OCI-LY7 (cell line): Measurements from ENCODE around the gene NSG1. TPM values are rescaled to one million over a fixed set of nuclear protein-coding genes. Genes with fewer than 3 reads are reported as not detected.

Experiments used
- BruUV-seq: library from RNA; stranded (reverse); fragments of 400-500 nt; replicated peaks from 2 replicates; lab custom pipeline; 2021; lab: Mats Ljungman, UMichigan
- CTCF ChIA-PET: fragments of 300-600 bp; sonication (Branson Sonifier 250); formaldehyde crosslinking; loops from one replicate; lab custom pipeline; 2022; ENCODE audit warnings: antibody characterized with exemption; ENCODE audit not compliant: unreplicated experiment; lab: Charles Lee
- POLR2A ChIA-PET: fragments of 300-600 bp; sonication (Branson Sonifier 250); formaldehyde crosslinking; loops from one replicate; lab custom pipeline; 2022; ENCODE audit warnings: antibody characterized with exemption; lab: Charles Lee
- DNase-seq: peaks from one replicate; pipeline ENCODE4 v3.0.0-alpha.2; 2015; ENCODE audit warnings: low spot score
- H2AFZ ChIP-seq: fragments of 200-600 bp; sonication (generic), shearing (Covaris generic); 2 replicates; pipeline ENCODE4 v1.6.1; 2014; ENCODE audit warnings: mild to moderate bottlenecking, antibody characterized with exemption, low read length, moderate library complexity
- H3K27ac ChIP-seq: fragments of 200-600 bp; sonication (generic); 2 replicates; pipeline ENCODE4 v1.5.1; 2014; ENCODE audit warnings: mixed run types, low read depth, mild to moderate bottlenecking, moderate library complexity, low read length, inconsistent platforms; ENCODE audit not compliant: poor library complexity, severe bottlenecking
- H3K36me3 ChIP-seq: fragments of 200-600 bp; sonication (generic); 2 replicates; pipeline ENCODE4 v1.6.1; 2014; ENCODE audit warnings: mild to moderate bottlenecking, antibody characterized with exemption, low read length, moderate library complexity, mixed read lengths; ENCODE audit not compliant: insufficient read depth
- H3K4me1 ChIP-seq: fragments of 200-600 bp; sonication (generic); 2 replicates; pipeline ENCODE4 v1.5.1; 2014; ENCODE audit warnings: mild to moderate bottlenecking, low read length; ENCODE audit not compliant: insufficient read depth, poor library complexity, severe bottlenecking
- H3K4me2 ChIP-seq: fragments of 200-600 bp; sonication (generic); 2 replicates; pipeline ENCODE4 v1.6.1; 2014; ENCODE audit warnings: mild to moderate bottlenecking, low read length
- H3K4me3 ChIP-seq: fragments of 200-600 bp; sonication (generic); 2 replicates; pipeline ENCODE4 v1.5.1; 2014; ENCODE audit warnings: mild to moderate bottlenecking, low read depth, low read length; ENCODE audit not compliant: poor library complexity, severe bottlenecking
- H3K79me2 ChIP-seq: fragments of 200-600 bp; sonication (generic); 2 replicates; pipeline ENCODE4 v1.6.1; 2016; ENCODE audit warnings: low read depth, mild to moderate bottlenecking, low read length, moderate library complexity, mixed read lengths; ENCODE audit not compliant: insufficient read depth
- H3K9me2 ChIP-seq: fragments of 200-600 bp; sonication (generic); 2 replicates; pipeline ENCODE4 v1.6.1; 2016; ENCODE audit warnings: mild to moderate bottlenecking, low read length, mixed read lengths; ENCODE audit not compliant: insufficient read depth
- H3K9me3 ChIP-seq: fragments of 200-600 bp; sonication (generic); 2 replicates; pipeline ENCODE4 v1.6.1; 2014; ENCODE audit warnings: mild to moderate bottlenecking, mixed run types, low read length, mixed read lengths
- H4K20me1 ChIP-seq: fragments of 200-600 bp; sonication (generic); 2 replicates; pipeline ENCODE4 v1.6.1; 2014; ENCODE audit warnings: mild to moderate bottlenecking, antibody characterized with exemption, low read length, moderate library complexity, mixed read lengths; ENCODE audit not compliant: insufficient read depth
- CTCF ChIP-seq: fragments of 200-600 bp; sonication (generic); conservative IDR thresholded peaks from 2 replicates; pipeline ENCODE4 v1.5.1; 2014; ENCODE audit warnings: mild to moderate bottlenecking, antibody characterized with exemption, low read length, moderate library complexity, mixed read lengths
- EZH2phosphoT487 ChIP-seq: fragments of 200-600 bp; sonication (generic); IDR thresholded peaks from 2 replicates; pipeline ENCODE4 v1.6.1; 2018; ENCODE audit warnings: low read depth, borderline replicate concordance, mild to moderate bottlenecking, mixed run types, antibody characterized with exemption, low read length, moderate library complexity, mixed read lengths
- intact Hi-C: fragments of 100-400 bp; cut with micrococcal nuclease; formaldehyde crosslinking; loops from one replicate; pipeline ENCODE4 v1.10.0; 2022; ENCODE audit not compliant: unreplicated experiment
- total RNA-seq, 2 experiments: library from RNA; depleted of rRNA in 1 of 2; stranded (reverse); fragments of >200 nt in 1 of 2; shearing (Covaris generic) in 1 of 2; gene quantifications; 2 replicates each; pipeline ENCODE4 v1.2.3, GENCODE V29; 2014 to 2022

NSG1 gene
- total RNA-seq, 2 experiments from 2014 or later = 35.5 to 38.8 TPM

DNA sequence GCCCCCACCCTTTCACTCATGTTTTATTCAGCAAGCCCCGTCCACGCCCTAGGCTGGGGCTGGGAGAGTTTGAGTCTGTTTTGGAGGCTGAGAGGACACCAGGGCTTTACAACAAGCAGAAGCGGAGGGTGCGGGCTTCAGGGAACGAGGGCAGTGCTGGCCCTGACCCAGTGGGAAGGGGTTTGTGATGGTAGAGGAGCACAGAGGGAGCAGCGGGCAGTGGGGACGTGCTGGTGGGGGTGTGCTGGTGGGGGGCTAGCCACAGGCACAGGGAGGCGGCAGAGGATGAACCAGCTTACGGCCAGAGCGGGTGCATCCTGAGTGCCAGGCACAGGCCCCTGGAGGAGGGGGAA lies 26.4 kb downstream of the NSG1 start:
- Histone ChIP-seq H3K27ac (no peak overlapping the region), H3K9me2 (no peaks in the 10 kb centered on the region), H3K4me3 (no peak overlapping the region), H3K79me2 (no peaks in the 10 kb centered on the region), H3K4me2 (no peak overlapping the region), H2AFZ (no peak overlapping the region), H4K20me1 (no peaks in the 10 kb centered on the region), H3K36me3 (peaks cover 38% of the 10 kb centered on the region), H3K4me1 (no peaks in the 10 kb centered on the region), H3K9me3 (no peaks in the 10 kb centered on the region)
- BruUV-seq = no TSS peak
- no peak for TF ChIP-seq CTCF
- no peak for TF ChIP-seq EZH2phosphoT487
- intact Hi-C loops = no loop called here
- ChIA-PET CTCF (no interaction called here), POLR2A (no interaction called here)
- no peak for DNase-seq

- CTCF ChIA-PET = no interaction called here
- no TSS peak for BruUV-seq
- POLR2A ChIA-PET = no interaction called here
These were observed 26.9 kb downstream of the NSG1 start for GRCh38 chr4:4413806-4414205.

More at GRCh38 chr4:4413806-4414205, 26.9 kb downstream of the NSG1 start:
- TF ChIP-seq CTCF = no peak
- no peaks in the 10 kb centered on the region for H4K20me1 ChIP-seq
- no peak overlapping the region for H3K27ac ChIP-seq
- intact Hi-C loops = no loop called here
- H2AFZ ChIP-seq = no peak overlapping the region
- H3K79me2 ChIP-seq = no peaks in the 10 kb centered on the region
- H3K36me3 ChIP-seq = peaks cover 43% of the 10 kb centered on the region
- H3K4me3 ChIP-seq = no peak overlapping the region
- DNase-seq = no peak
- no peaks in the 10 kb centered on the region for H3K4me1 ChIP-seq
- H3K9me3 ChIP-seq = no peaks in the 10 kb centered on the region
- no peak overlapping the region for H3K4me2 ChIP-seq
- H3K9me2 ChIP-seq = no peaks in the 10 kb centered on the region
